ENCODE measurements around the gene NUB1. TPM values are rescaled to one million over a fixed set of nuclear protein-coding genes. Genes with fewer than 3 reads are reported as not detected.

The NUB1 gene
- total RNA-seq, 4 donors from 2014 or later, result 40.1 to 48.3 (median 47.5) TPM

GRCh38 chr7:151334628-151335027, 7.0 kb upstream of the NUB1 start:
- no peak overlapping the region for H3K4me3 ChIP-seq (ENCODE audit: low read depth, poor library complexity, severe bottlenecking)
- 45 to 64% methylated on average over 1 of the region's 1 CpG for WGBS, 2 donors
- TF ChIP-seq CTCF (IDR thresholded peaks at IDR 0.05) (no peak), POLR2A (IDR thresholded peaks at IDR 0.05) (no peak)
- intact Hi-C loops (cut with DNase I; ENCODE audit: low total_unique reads), result no loop called here
- DNase-seq (ENCODE audit: low spot score in 2 of 2), result no peak

GRCh38 chr7:151336027-151336708, 5.4 kb upstream of the NUB1 start:
- DNase-seq (ENCODE audit: low spot score in 2 of 2), result no peak
- no peak for TF ChIP-seq CTCF (IDR thresholded peaks at IDR 0.05)
- no peak for TF ChIP-seq POLR2A (IDR thresholded peaks at IDR 0.05)
- H3K4me3 ChIP-seq (ENCODE audit: low read depth, poor library complexity, severe bottlenecking), result no peak overlapping the region
- intact Hi-C loops (cut with DNase I; ENCODE audit: low total_unique reads), result no loop called here
- WGBS, 2 donors, result 72% methylated on average over 12 of the region's 12 CpGs

GRCh38 chr7:151337346-151337745, 4.3 kb upstream of the NUB1 start:
- intact Hi-C loops (cut with DNase I; ENCODE audit: low total_unique reads), result no loop called here
- DNase-seq (ENCODE audit: low spot score in 2 of 2), result no peak
- TF ChIP-seq POLR2A (IDR thresholded peaks at IDR 0.05), result no peak
- TF ChIP-seq CTCF (IDR thresholded peaks at IDR 0.05), result no peak
- WGBS, 2 donors, result 90 to 94% methylated on average over 2 of the region's 2 CpGs
- no peak overlapping the region for H3K4me3 ChIP-seq (ENCODE audit: low read depth, poor library complexity, severe bottlenecking)

GRCh38 chr7:151338809-151339208, 2.8 kb upstream of the NUB1 start:
- DNase-seq (ENCODE audit: low spot score in 2 of 2), result no peak
- WGBS, 2 donors, result 96 to 98% methylated on average over 3 of the region's 3 CpGs
- intact Hi-C loops (cut with DNase I; ENCODE audit: low total_unique reads), result no loop called here
- TF ChIP-seq POLR2A (IDR thresholded peaks at IDR 0.05) (no peak), CTCF (IDR thresholded peaks at IDR 0.05) (no peak)
- no peak overlapping the region for H3K4me3 ChIP-seq (ENCODE audit: low read depth, poor library complexity, severe bottlenecking)

GRCh38 chr7:151339651-151340382, 1.8 kb upstream of the NUB1 start:
- no peak overlapping the region for H3K4me3 ChIP-seq (ENCODE audit: low read depth, poor library complexity, severe bottlenecking)
- intact Hi-C loops (cut with DNase I; ENCODE audit: low total_unique reads), result no loop called here
- DNase-seq (ENCODE audit: low spot score in 2 of 2), result no peak
- 74 to 75% methylated on average over 7 of the region's 7 CpGs for WGBS, 2 donors
- TF ChIP-seq POLR2A (IDR thresholded peaks at IDR 0.05) (no peak), CTCF (IDR thresholded peaks at IDR 0.05) (no peak)
